Right lobe of liver (tissue), 6 donors: ENCODE data around the gene CALU. TPM values are rescaled to one million over a fixed set of nuclear protein-coding genes. Genes with fewer than 3 reads are reported as not detected.

ENCODE experiments used
- ATAC-seq, 4 donors: fragments of 200-7000 bp; cut with Tn5 transposase; one replicate each; pipeline ENCODE4 v1.9.1; 2020; ENCODE audit warnings: mild to moderate bottlenecking in 4 of 4, moderate library complexity in 4 of 4
- DNase-seq, 3 donors: peaks; one replicate each; pipeline ENCODE4 v3.0.0-alpha.2; 2020
- H3K27ac ChIP-seq, 3 donors: fragments of 200-600 bp; one replicate each; pipeline ENCODE4 v1.8.0; 2022
- H3K27me3 ChIP-seq, 2 donors: fragments of 200-600 bp; one replicate each; pipeline ENCODE4 v1.8.0; 2022
- H3K36me3 ChIP-seq, 4 donors: fragments of 200-600 bp; sonication (generic) in 1 of 4; one replicate each; pipeline versions ENCODE4 v1.5.1 to v1.8.0; 2017 to 2022; ENCODE audit warnings: control low read depth in 1 of 4
- H3K4me1 ChIP-seq, 4 donors: fragments of 200-600 bp; sonication (generic) in 1 of 4; one replicate each; pipeline versions ENCODE4 v1.5.1 to v1.8.0; 2017 to 2022; ENCODE audit warnings: control low read depth in 1 of 4
- H3K4me3 ChIP-seq, 3 donors: fragments of 200-600 bp; one replicate each; pipeline ENCODE4 v1.8.0; 2022
- H3K9me3 ChIP-seq, 4 donors: fragments of 200-600 bp; sonication (generic) in 1 of 4; one replicate each; pipeline versions ENCODE4 v1.5.1 to v1.8.0; 2017 to 2022; ENCODE audit warnings: control low read depth in 1 of 4
- CTCF ChIP-seq, 4 donors: fragments of 200-600 bp in 3 of 4; fragments of 450-650 bp in 1 of 4; IDR thresholded peaks; one replicate each; pipeline versions ENCODE4 v1.5.1 to v1.8.0; 2016 to 2022; ENCODE audit warnings: antibody characterized with exemption in 4 of 4, mild to moderate bottlenecking in 2 of 4
- POLR2A ChIP-seq: fragments of 450-650 bp; IDR thresholded peaks from one replicate; pipeline ENCODE4 v1.6.1; 2017; ENCODE audit warnings: antibody characterized with exemption, mild to moderate bottlenecking
- WGBS: methylation state at CpG from one replicate; pipeline ENCODE4 v1.1.6; 2018; ENCODE audit warnings: low coverage, low lambda C conversion rate; ENCODE audit not compliant: insufficient coverage; ENCODE audit errors: missing lambda C conversion rate; 5-methylcytosine and 5-hydroxymethylcytosine counted together
- intact Hi-C, 2 donors: fragments of 100-400 bp; cut with DNase I; formaldehyde crosslinking; loops; one replicate each; pipeline versions ENCODE4 v1.11.2 to v1.14.1; 2022
- total RNA-seq, 6 experiments: library from RNA; depleted of rRNA in 2 of 6; stranded (reverse); fragments of >200 nt in 2 of 6; fragmentation: NEBNext Ultra II Directional in 3 of 6; extraction: Animal tissue kit (Norgen Biotek cat#: 25700) in 3 of 6; gene quantifications; one replicate each; pipeline versions ENCODE4 v1.1.0 to v1.2.4, GENCODE V29; 2016 to 2023
- donor health status: DM: no; HTN: yes; CAD: no.
- donor health status: DM: no; HTN: no; CAD: no.
- donor health status: DM: no; HTN: no; CAD: no.
- donor health status: DM: no; HTN: yes; CAD: no.
- donor health status: DM: no; HTN: yes; CAD: no.

The CALU gene
- total RNA-seq, 6 experiments from 2014 or later: 25.4 to 48.3 (median 42.1) TPM

DNA sequence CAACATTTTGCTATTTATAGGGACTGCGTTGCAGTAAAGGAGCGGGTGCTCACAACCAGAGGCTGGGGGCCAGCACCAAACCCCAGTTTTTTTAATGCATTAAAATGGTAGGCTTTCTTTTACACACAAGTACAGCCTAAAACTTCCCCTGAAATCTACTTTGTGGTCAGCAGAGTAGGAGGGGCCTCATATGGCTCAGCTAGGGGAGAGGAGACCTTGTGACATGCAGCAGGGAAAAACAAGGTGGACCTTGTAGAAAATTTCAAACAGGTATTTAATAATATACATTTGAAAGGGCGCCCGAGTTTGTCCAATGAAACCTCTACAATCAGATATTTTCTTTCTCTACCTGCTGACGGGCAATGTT, 54.0 kb downstream of the CALU start:
- no peak for ATAC-seq
- Histone ChIP-seq H3K4me1 (peaks cover 0 to 4% (median 0%) of the 10 kb centered on the region in 4 donors), H3K9me3 (no peaks in the 10 kb centered on the region), H3K27ac (no peak overlapping the region), H3K36me3 (no peaks in the 10 kb centered on the region), H3K27me3 (no peaks in the 10 kb centered on the region), H3K4me3 (no peak overlapping the region)
- 81% methylated on average over 4 of the region's 5 CpGs for WGBS
- intact Hi-C loops: no loop called here
- DNase-seq: no peak
- TF ChIP-seq CTCF (IDR thresholded peaks at IDR 0.05) (no peak), POLR2A (no peak)

GRCh38 chr7:128794020-128794419, 54.9 kb downstream of the CALU start:
- TF ChIP-seq POLR2A: no peak
- peak in 1 of 4 donors; percentile 6 for TF ChIP-seq CTCF (IDR thresholded peaks at IDR 0.05)
- H3K27me3 ChIP-seq: no peaks in the 10 kb centered on the region
- H3K4me1 ChIP-seq: peaks cover 0 to 4% (median 0%) of the 10 kb centered on the region in 4 donors
- H3K36me3 ChIP-seq: no peaks in the 10 kb centered on the region
- H3K9me3 ChIP-seq: no peaks in the 10 kb centered on the region
- ATAC-seq (peak in 1 of 4 donors; percentile 7), DNase-seq (no peak)
- intact Hi-C loops: no loop called here
- WGBS: 31% methylated on average over 2 of the region's 3 CpGs
- H3K4me3 ChIP-seq: no peak overlapping the region
- no peak overlapping the region for H3K27ac ChIP-seq

DNA sequence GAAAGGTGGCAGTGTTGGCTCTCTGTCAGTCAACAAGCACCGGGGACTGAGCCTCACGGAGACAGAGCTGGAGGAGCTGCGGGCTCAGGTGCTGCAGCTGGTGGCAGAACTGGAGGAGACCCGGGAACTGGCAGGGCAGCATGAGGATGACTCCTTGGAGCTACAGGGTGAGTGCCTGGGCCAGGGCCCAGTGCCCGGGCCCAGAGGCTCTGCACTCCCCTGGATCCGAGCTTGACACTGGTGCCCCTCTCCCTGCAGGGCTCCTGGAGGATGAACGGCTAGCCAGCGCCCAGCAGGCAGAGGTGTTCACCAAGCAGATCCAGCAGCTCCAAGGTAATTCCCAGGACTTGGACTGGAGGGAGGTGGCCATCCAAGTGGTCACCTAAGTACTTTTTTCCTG, 55.3 kb downstream of the CALU start:
- intact Hi-C loops: no loop called here
- TF ChIP-seq CTCF (IDR thresholded peaks at IDR 0.05) (no peak), POLR2A (no peak)
- ATAC-seq (no peak), DNase-seq (no peak)
- WGBS: no CpG with 5 or more reads among the region's 8 CpGs
- peaks cover 0 to 4% (median 0%) of the 10 kb centered on the region in 4 donors for H3K4me1 ChIP-seq
- H3K27me3 ChIP-seq: no peaks in the 10 kb centered on the region
- no peaks in the 10 kb centered on the region for H3K9me3 ChIP-seq
- no peaks in the 10 kb centered on the region for H3K36me3 ChIP-seq
- no peak overlapping the region for H3K27ac ChIP-seq
- no peak overlapping the region for H3K4me3 ChIP-seq

DNA sequence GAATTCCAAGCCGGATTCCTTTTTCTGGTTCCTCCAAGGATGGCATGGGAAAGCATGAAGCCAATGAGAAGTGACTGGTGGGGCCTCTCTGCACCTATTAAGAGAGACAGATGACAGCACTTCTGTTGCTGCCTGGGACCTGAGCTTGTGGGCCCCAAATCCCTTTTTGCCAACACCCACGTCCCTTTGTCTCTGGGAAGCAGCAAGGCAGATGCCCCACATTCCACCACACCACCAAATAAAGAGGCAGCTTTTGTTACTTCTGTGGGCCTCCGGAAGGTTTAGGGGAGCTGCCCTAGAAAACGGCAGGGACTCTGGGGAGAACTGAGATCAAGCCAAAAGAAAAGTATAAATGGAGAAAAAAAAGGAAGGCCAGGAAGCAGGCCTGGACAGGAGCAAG, 56.0 kb downstream of the CALU start:
- no peak for DNase-seq
- 72% methylated on average over 4 of the region's 4 CpGs for WGBS
- no peak for ATAC-seq
- no peaks in the 10 kb centered on the region for H3K9me3 ChIP-seq
- H3K4me1 ChIP-seq: peaks cover 0 to 4% (median 0%) of the 10 kb centered on the region in 4 donors
- no peak for TF ChIP-seq POLR2A
- TF ChIP-seq CTCF (IDR thresholded peaks at IDR 0.05): no peak
- H3K4me3 ChIP-seq: no peak overlapping the region
- no peaks in the 10 kb centered on the region for H3K27me3 ChIP-seq
- intact Hi-C loops: no loop called here
- H3K27ac ChIP-seq: no peak overlapping the region
- H3K36me3 ChIP-seq: no peaks in the 10 kb centered on the region

DNA sequence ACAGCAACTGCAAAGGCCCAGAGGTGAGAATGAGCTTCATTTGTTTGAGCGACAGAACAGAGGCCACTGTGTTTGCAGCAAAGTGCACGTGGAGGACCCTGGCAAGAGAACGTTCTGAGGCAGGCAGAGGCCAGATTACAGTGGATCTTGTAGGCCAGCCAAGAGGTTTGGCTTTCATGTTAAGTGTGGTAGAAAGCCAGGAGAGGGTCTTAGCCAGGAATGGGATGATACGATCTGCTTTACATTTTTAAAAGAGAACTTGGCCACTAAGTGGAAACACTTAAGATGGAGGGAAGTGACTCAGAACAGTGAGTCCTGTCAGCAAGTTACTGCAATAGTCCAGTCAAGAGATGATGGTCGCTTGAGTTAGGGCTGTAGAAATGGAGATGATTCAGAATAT, 57.2 kb downstream of the CALU start:
- H3K4me3 ChIP-seq: no peak overlapping the region
- no peaks in the 10 kb centered on the region for H3K9me3 ChIP-seq
- no peak overlapping the region for H3K27ac ChIP-seq
- no peaks in the 10 kb centered on the region for H3K27me3 ChIP-seq
- TF ChIP-seq POLR2A (no peak), CTCF (IDR thresholded peaks at IDR 0.05) (no peak)
- 69% methylated on average over 5 of the region's 5 CpGs for WGBS
- H3K36me3 ChIP-seq: no peaks in the 10 kb centered on the region
- H3K4me1 ChIP-seq: peaks cover 0 to 4% (median 0%) of the 10 kb centered on the region in 4 donors
- DNase-seq: no peak
- intact Hi-C loops: no loop called here
- ATAC-seq: no peak
